K562 (cell line): Measurements from ENCODE around the gene IFI6. TPM values are rescaled to one million over a fixed set of nuclear protein-coding genes. Genes with fewer than 3 reads are reported as not detected.
A peak's percentile ranks its signal among the peaks of the same experiment; 100 is the strongest.
"Not testable (repeated sequence)": the region's sequence is repeated elsewhere in the genome, so short reads cannot be mapped to it uniquely, and the experiment has no call there.

ENCODE experiments used
- ATAC-seq: fragments of 200-7000 bp; cut with Tn5 transposase; 3 replicates; pipeline ENCODE4 v1.9.1; 2020; ENCODE audit warnings: moderate library complexity
- BruUV-seq: library from RNA; stranded (reverse); fragments of 400-500 nt; replicated peaks from 2 replicates; lab custom pipeline; 2021; lab: Mats Ljungman, UMichigan
- CTCF ChIA-PET: fragments of 300-600 bp; formaldehyde crosslinking; extraction: SDS; loops from one replicate; lab custom pipeline; 2021; ENCODE audit warnings: low intra/inter-chr PET ratio; lab: Yijun Ruan, JAX
- POLR2A ChIA-PET: fragments of 300-600, 350-650 bp; sonication (Branson Sonifier 250); formaldehyde crosslinking; extraction: SDS; loops from one replicate; lab custom pipeline; 2021; ENCODE audit warnings: antibody characterized with exemption, inconsistent platforms; lab: Yijun Ruan, JAX
- DNase-seq, 4 experiments: peaks; one replicate each; pipeline versions ENCODE4 v3.0.0 to v3.0.0-alpha.2; 2011 to 2018; ENCODE audit warnings: low spot score in 3 of 4, mixed read lengths in 3 of 4; ENCODE audit errors: extremely low read depth in 1 of 4
- FAIRE-seq: peaks from 2 replicates; lab custom pipeline; 2011; peaks lifted over from hg19 to GRCh38; lab: Jason Lieb, UNC
- H2AFZ ChIP-seq: 2 replicates; pipeline ENCODE4 v1.6.0; 2011; ENCODE audit warnings: low read depth, low read length, control low read depth, inconsistent platforms
- H3K27ac ChIP-seq: fragments of 200-600 bp; 3 replicates; pipeline ENCODE4 v1.8.0; 2011; ENCODE audit warnings: low read depth, mild to moderate bottlenecking, control low read depth, inconsistent platforms, low read length, moderate library complexity, mixed read lengths; ENCODE audit errors: extremely low read depth
- H3K27me3 ChIP-seq, 2 experiments: fragments of 300-600 bp in 1 of 2; 2 replicates in 1 of 2; 3 replicates in 1 of 2; pipeline versions ENCODE4 v1.6.0 to v1.8.0; 2011; ENCODE audit warnings: inconsistent platforms in 2 of 2, low read length in 2 of 2, mild to moderate bottlenecking in 1 of 2, mixed read lengths in 1 of 2, moderate library complexity in 1 of 2; ENCODE audit not compliant: control insufficient read depth in 2 of 2, insufficient read depth in 2 of 2
- H3K36me3 ChIP-seq: fragments of 300-600 bp; 3 replicates; pipeline ENCODE4 v1.8.0; 2011; ENCODE audit warnings: mild to moderate bottlenecking, low read length, inconsistent platforms; ENCODE audit not compliant: control insufficient read depth, insufficient read depth
- H3K4me1 ChIP-seq, 2 experiments: fragments of 200-600 bp in 1 of 2; replicated peaks in 1 of 2; 2 replicates in 1 of 2; 3 replicates in 1 of 2; pipeline versions ENCODE4 v1.5.1 to v1.8.0; 2011; ENCODE audit warnings: inconsistent platforms in 2 of 2, low read length in 2 of 2, mild to moderate bottlenecking in 1 of 2, mixed read lengths in 1 of 2, moderate library complexity in 1 of 2; ENCODE audit not compliant: control insufficient read depth in 2 of 2, insufficient read depth in 2 of 2
- H3K4me2 ChIP-seq: 2 replicates; pipeline ENCODE4 v1.6.1; 2011; ENCODE audit warnings: low read length, control low read depth, inconsistent platforms, mixed read lengths; ENCODE audit not compliant: insufficient read depth
- H3K4me3 ChIP-seq: fragments of 200-600 bp; sonication (generic), shearing (Covaris generic); 2 replicates; pipeline ENCODE4 v1.5.1; 2016; ENCODE audit warnings: control low read depth, inconsistent platforms
- H3K79me2 ChIP-seq: fragments of 200-600 bp; 3 replicates; pipeline ENCODE4 v1.8.0; 2011; ENCODE audit warnings: low read length, inconsistent platforms; ENCODE audit not compliant: control insufficient read depth, insufficient read depth
- H3K9ac ChIP-seq, 2 experiments: 2 replicates each; pipeline versions ENCODE4 v1.6.0 to v1.6.1; 2011; ENCODE audit warnings: low read depth in 2 of 2, low read length in 2 of 2, control low read depth in 1 of 2, inconsistent platforms in 1 of 2, mild to moderate bottlenecking in 1 of 2, mixed read lengths in 1 of 2; ENCODE audit not compliant: insufficient read depth in 1 of 2
- H3K9me1 ChIP-seq: one replicate; pipeline ENCODE4 v1.6.0; 2011; ENCODE audit warnings: inconsistent platforms, mild to moderate bottlenecking, low read length, moderate library complexity; ENCODE audit not compliant: control insufficient read depth, insufficient read depth
- H3K9me3 ChIP-seq: replicated peaks from 2 replicates; pipeline ENCODE4 v1.5.1; 2011; ENCODE audit warnings: low read depth, low read length, inconsistent platforms; ENCODE audit not compliant: control insufficient read depth, insufficient read depth
- H4K20me1 ChIP-seq: replicated peaks from 2 replicates; pipeline ENCODE4 v1.6.1; 2011; ENCODE audit warnings: low read length, inconsistent platforms, mixed read lengths; ENCODE audit not compliant: control insufficient read depth, insufficient read depth
- CBFA2T3 ChIP-seq: fragments of 450-650 bp; IDR thresholded peaks from 2 replicates; pipeline ENCODE4 v1.6.1; 2017
- NFIX ChIP-seq: fragments of 250-450 bp; sonication (Bioruptor Pico); IDR thresholded peaks from 2 replicates; pipeline ENCODE4 v1.4.0; 2020; ENCODE audit warnings: low read depth, mild to moderate bottlenecking, moderate library complexity
- NR2C1 ChIP-seq, 2 experiments: fragments of 450-650 bp; IDR thresholded peaks; 2 replicates each; pipeline ENCODE4 v1.6.1; 2017; ENCODE audit warnings: mild to moderate bottlenecking in 2 of 2, antibody characterized with exemption in 1 of 2, inconsistent platforms in 1 of 2, missing compliant biosample characterization in 1 of 2, missing genetic modification characterization in 1 of 2
- TRIM28 ChIP-seq: fragments of 450-650 bp; IDR thresholded peaks from 2 replicates; pipeline ENCODE4 v1.6.1; 2017
- ZNF707 ChIP-seq: fragments of 250-450 bp; sonication (Bioruptor Pico); conservative IDR thresholded peaks from 2 replicates; pipeline ENCODE4 v1.8.0; 2022; ENCODE audit warnings: inconsistent platforms, mild to moderate bottlenecking, moderate library complexity
- WGBS: fragments of 100-300 bp; shearing (Covaris generic); methylation state at CpG from one replicate; pipeline ENCODE4 v1.1.6; 2016; ENCODE audit warnings: low coverage, mixed read lengths; ENCODE audit not compliant: insufficient coverage; ENCODE audit errors: missing lambda C conversion rate; 5-methylcytosine and 5-hydroxymethylcytosine counted together
- in situ Hi-C: fragments of 300-500 bp; cut with MboI; formaldehyde crosslinking; loops from 4 replicates; pipeline ENCODE4 v1.15.0; 2018; ENCODE audit warnings: inconsistent platforms, mixed read lengths
- intact Hi-C: fragments of 100-400 bp; cut with micrococcal nuclease; formaldehyde crosslinking; loops from 2 replicates; pipeline ENCODE4 v1.14.2; 2022
- polyA plus RNA-seq, 8 experiments: library from polyadenylated mRNA; depleted of rRNA in 4 of 8; stranded (reverse) in 5 of 8; unstranded in 3 of 8; fragments of >200 nt; fragmentation: Nextera tagmentation in 2 of 8; fragmentation: Illumina TruSeq in 1 of 8; extraction: Ambion mirVana in 2 of 8; extraction: Trizol in 1 of 8; gene quantifications; 2 replicates each; pipeline versions ENCODE4 v1.2.1 to v1.2.3, GENCODE V29; 2011 to 2014; ENCODE audit warnings: inconsistent platforms in 1 of 8, missing spikeins in 1 of 8
- total RNA-seq, 7 experiments: library from RNA; depleted of rRNA in 6 of 7; stranded (reverse); fragments of >200 nt in 6 of 7; fragmentation: Illumina TruSeq in 2 of 7; extraction: Trizol in 2 of 7; gene quantifications; 2 replicates each; pipeline versions ENCODE4 v1.2.1 to v1.2.3, GENCODE V29; 2011 to 2021; ENCODE audit warnings: low replicate concordance in 1 of 7
- TF ChIP-seq, protein P1 (sequence below): fragments of 450-650 bp; IDR thresholded peaks from 2 replicates; pipeline ENCODE4 v1.6.1; 2018; ENCODE audit warnings: mild to moderate bottlenecking, low read depth; ENCODE audit not compliant: partially characterized antibody

IFI6 gene
- total and polyA plus RNA-seq, 9 of the 15 experiments (the other 6 are each of a cell fraction or from before 2014, with no cell fraction given) = 0.17 to 4.5 (median 2.2) TPM

DNA sequence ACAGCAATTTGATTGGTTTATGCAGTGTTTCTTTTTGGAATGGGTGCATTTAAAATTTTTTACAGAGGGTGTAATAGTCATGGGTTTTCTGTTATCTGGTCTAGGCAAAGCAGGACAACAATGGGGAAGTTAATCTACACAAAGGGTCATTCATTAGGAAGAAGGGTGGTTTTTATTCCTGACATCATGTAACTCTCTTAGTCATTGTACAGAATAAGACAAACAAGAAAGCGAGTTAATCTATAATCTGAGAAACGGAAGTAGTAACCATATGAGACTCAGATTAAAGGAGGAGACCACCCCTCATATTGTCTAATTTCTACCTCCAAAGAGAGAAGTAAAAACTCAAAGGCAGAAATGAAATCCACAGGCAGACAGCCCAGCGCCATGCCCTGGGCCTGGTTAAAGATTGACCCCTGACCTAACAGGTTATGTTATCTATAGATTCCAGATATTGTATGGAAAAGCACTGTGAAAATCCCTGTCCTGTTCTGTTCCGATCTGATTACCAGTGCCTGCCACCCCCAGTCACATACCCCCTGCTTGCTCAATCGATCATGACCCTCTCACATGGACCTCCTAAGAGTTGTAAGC is 10.5 kb upstream of the IFI6 start:
- no TSS peak for BruUV-seq
- Histone ChIP-seq H4K20me1 (no peaks in the 10 kb centered on the region), H3K27ac (no peak overlapping the region), H3K27me3 (peaks cover 0 to 13% of the 10 kb centered on the region in 2 experiments; a peak in 2 of 5 replicates), H3K9ac (no peak overlapping the region), H3K79me2 (no peaks in the 10 kb centered on the region), H3K4me2 (no peak overlapping the region), H3K9me1 (no peaks in the 10 kb centered on the region), H2AFZ (no peak overlapping the region), H3K9me3 (peaks cover 9% of the 10 kb centered on the region), H3K4me1 (peaks cover 0 to 9% of the 10 kb centered on the region in 2 experiments; a peak in 2 of 5 replicates), H3K36me3 (no peaks in the 10 kb centered on the region), H3K4me3 (no peak overlapping the region)
- no peak for ATAC-seq
- ChIA-PET CTCF (no interaction called here), POLR2A (no interaction called here)
- TF ChIP-seq NR2C1 (IDR thresholded peaks at IDR 0.05) (no peak), NR2C1 (tag; IDR thresholded peaks at IDR 0.05) (0 out of 2 replicates have a peak, but pooled peaks have one; percentile 38), CBFA2T3 (peak; percentile 12; the same call in 1 of the 2 replicates), NFIX (CRISPR knock-in tag) (no peak)
- in situ Hi-C loops (no loop called here), intact Hi-C loops (no loop called here)
- WGBS = 18% methylated on average over 5 of the region's 5 CpGs
- DNase-seq = no peak
- no peak for FAIRE-seq

DNA sequence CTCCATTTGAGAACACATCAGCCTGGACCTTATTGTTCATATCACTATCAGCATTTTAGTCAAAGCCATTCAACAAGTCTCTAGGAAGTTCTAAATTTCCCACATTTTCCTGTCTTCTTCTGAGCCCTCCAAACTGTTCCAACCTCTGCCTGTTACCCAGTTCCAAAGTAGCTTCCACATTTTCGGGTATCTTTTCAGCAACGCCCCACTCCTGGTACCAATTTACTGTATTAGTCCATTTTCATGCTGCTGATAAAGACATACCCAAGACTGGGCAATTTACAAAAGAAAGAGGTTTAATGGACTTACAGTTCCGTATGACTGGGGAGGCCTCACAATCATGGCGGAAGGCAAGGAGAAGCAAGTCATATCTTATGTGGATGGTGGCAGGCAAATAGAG is 9.6 kb upstream of the IFI6 start:
- in situ Hi-C loops, intact Hi-C loops, H2AFZ ChIP-seq, POLR2A ChIA-PET, H3K27me3 ChIP-seq, H3K4me1 ChIP-seq, BruUV-seq, FAIRE-seq, H3K27ac ChIP-seq, H3K79me2 ChIP-seq, DNase-seq, ATAC-seq, H3K36me3 ChIP-seq, H4K20me1 ChIP-seq, H3K4me3 ChIP-seq, H3K9me1 ChIP-seq, H3K4me2 ChIP-seq, H3K9me3 ChIP-seq, CTCF ChIA-PET: not testable (repeated sequence)
- 41% methylated on average over 4 of the region's 4 CpGs for WGBS
- TF ChIP-seq, protein P1, sequence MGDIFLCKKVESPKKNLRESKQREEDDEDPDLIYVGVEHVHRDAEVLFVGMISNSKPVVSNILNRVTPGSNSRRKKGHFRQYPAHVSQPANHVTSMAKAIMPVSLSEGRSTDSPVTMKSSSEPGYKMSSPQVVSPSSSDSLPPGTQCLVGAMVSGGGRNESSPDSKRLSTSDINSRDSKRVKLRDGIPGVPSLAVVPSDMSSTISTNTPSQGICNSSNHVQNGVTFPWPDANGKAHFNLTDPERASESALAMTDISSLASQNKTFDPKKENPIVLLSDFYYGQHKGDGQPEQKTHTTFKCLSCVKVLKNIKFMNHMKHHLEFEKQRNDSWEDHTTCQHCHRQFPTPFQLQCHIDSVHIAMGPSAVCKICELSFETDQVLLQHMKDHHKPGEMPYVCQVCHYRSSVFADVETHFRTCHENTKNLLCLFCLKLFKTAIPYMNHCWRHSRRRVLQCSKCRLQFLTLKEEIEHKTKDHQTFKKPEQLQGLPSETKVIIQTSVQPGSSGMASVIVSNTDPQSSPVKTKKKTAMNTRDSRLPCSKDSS = peak; percentile 11
- TF ChIP-seq TRIM28 (peak; percentile 73), ZNF707 (CRISPR knock-in tag) (peak; percentile 99)
- TF ChIP-seq, all 486 proteins: peak for 3; not testable (repeated sequence) for 483
- H3K9ac ChIP-seq = not testable (repeated sequence)
